Measurements from ENCODE around the gene CUX1.
"Not testable (repeated sequence)": the region's sequence is repeated elsewhere in the genome, so short reads cannot be mapped to it uniquely, and the experiment has no call there.

The CUX1 gene

DNA sequence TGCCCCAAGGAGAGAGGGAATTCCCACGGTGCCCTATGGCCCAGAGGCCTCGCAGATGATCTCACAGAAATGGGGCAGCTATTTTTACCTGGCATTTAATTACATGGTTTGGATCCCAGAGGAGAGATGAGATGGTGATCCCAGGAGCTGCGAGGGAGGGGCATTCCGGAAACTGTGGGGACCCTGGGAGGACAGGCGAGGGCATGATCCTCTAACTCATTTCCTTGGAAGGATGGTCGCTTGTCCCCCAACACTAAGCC, 478.7 kb downstream of the CUX1 start:
- Histone ChIP-seq H3K9ac (ENCODE audit: low read length) (no peak overlapping the region), H3K36me3 (ENCODE audit: control insufficient read depth, insufficient read depth, low read length) (no peaks in the 10 kb centered on the region), H3K4me1 (ENCODE audit: control insufficient read depth, insufficient read depth, low read length) (no peaks in the 10 kb centered on the region), H3K9me3 (ENCODE audit: control insufficient read depth, low read length) (no peaks in the 10 kb centered on the region), H3K4me3 (ENCODE audit: low read length) (no peak overlapping the region), H3K27me3 (ENCODE audit: control insufficient read depth, insufficient read depth, low read length) (peaks cover 8% of the 10 kb centered on the region)

DNA sequence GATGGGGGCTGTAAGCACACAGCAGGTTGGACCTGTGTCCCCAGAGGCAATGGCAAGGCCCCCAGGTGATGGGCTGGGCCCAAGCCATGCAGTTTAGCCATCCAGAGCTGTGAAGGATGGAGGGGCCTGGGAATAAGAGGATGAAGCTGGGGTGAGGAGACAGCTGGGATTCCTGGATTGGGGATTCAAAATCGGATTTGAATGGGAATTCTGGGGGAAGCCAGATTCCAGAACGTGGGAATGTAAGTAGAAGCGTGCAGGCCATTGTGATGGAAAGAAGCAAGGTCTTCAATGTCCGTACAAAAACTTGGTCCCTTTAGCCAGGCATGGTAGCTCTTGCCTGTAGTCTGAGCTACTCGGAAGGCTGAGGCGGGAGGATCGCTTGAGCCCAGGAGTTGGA, 479.1 kb downstream of the CUX1 start:
- H3K9ac ChIP-seq (ENCODE audit: low read length), result no peak overlapping the region
- H3K4me3 ChIP-seq (ENCODE audit: low read length), result no peak overlapping the region
- H3K4me1 ChIP-seq (ENCODE audit: control insufficient read depth, insufficient read depth, low read length), result no peaks in the 10 kb centered on the region
- H3K36me3 ChIP-seq (ENCODE audit: control insufficient read depth, insufficient read depth, low read length), result no peaks in the 10 kb centered on the region
- peaks cover 8% of the 10 kb centered on the region for H3K27me3 ChIP-seq (ENCODE audit: control insufficient read depth, insufficient read depth, low read length)
- H3K9me3 ChIP-seq (ENCODE audit: control insufficient read depth, low read length), result no peaks in the 10 kb centered on the region

DNA sequence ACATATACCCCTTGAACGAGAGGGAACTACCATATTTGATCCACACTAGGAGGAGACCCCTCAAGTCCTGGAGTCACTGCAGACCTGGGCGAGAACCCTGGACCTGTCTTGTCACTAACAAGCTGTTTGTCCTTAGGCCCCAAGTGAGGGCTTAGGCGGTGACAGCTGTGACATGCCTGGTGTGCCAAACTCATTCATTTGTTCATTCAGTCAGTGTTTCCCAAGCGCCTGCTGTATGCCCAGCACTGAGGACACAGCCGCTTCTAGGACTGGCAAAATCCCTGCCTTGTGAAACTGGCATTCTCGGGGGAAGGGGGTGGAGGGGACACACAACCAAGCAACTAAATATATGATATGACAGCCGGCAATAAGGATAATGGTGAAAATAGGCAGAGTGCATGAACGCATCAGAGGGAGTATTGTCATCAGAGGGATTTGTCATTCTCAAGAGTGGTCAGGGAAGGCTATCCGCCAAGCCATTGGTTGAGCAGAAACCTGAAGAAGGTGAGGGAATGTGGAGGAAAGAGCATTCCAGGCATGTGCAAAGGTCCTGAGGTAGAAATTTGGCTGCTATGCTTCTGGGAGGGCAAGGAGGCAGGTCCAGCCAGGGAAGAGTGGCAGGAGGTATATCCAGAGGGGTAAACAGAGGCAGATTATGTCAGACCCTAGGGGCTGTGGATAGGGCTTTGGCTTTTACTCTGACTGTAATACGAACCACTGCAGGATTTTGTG, 480.2 kb downstream of the CUX1 start:
- Histone ChIP-seq H3K9me3 (ENCODE audit: control insufficient read depth, low read length) (no peaks in the 10 kb centered on the region), H3K4me3 (ENCODE audit: low read length) (no peak overlapping the region), H3K9ac (ENCODE audit: low read length) (no peak overlapping the region), H3K4me1 (ENCODE audit: control insufficient read depth, insufficient read depth, low read length) (no peaks in the 10 kb centered on the region), H3K27me3 (ENCODE audit: control insufficient read depth, insufficient read depth, low read length) (peaks cover 8% of the 10 kb centered on the region), H3K36me3 (ENCODE audit: control insufficient read depth, insufficient read depth, low read length) (no peaks in the 10 kb centered on the region)

DNA sequence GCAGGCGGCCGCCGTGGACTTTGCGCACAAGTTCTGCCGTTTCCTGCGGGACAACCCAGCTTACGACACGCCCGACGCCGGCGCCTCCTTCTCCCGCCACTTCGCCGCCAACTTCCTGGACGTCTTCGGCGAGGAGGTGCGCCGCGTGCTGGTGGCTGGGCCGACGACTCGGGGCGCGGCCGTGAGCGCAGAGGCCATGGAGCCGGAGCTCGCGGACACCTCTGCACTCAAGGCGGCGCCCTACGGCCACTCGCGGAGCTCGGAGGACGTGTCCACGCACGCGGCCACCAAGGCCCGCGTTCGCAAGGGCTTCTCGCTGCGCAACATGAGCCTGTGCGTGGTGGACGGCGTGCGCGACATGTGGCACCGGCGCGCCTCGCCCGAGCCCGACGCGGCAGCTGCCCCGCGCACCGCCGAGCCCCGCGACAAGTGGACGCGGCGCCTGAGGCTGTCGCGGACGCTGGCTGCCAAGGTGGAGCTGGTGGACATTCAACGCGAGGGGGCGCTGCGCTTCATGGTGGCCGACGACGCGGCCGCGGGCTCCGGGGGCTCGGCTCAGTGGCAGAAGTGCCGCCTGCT, 483.3 kb downstream of the CUX1 start:
- Histone ChIP-seq H3K9ac (ENCODE audit: low read length) (no peak overlapping the region), H3K27me3 (ENCODE audit: control insufficient read depth, insufficient read depth, low read length) (peaks cover 4% of the 10 kb centered on the region), H3K36me3 (ENCODE audit: control insufficient read depth, insufficient read depth, low read length) (no peaks in the 10 kb centered on the region), H3K9me3 (ENCODE audit: control insufficient read depth, low read length) (no peaks in the 10 kb centered on the region), H3K4me3 (ENCODE audit: low read length) (no peak overlapping the region), H3K4me1 (ENCODE audit: control insufficient read depth, insufficient read depth, low read length) (no peaks in the 10 kb centered on the region)

DNA sequence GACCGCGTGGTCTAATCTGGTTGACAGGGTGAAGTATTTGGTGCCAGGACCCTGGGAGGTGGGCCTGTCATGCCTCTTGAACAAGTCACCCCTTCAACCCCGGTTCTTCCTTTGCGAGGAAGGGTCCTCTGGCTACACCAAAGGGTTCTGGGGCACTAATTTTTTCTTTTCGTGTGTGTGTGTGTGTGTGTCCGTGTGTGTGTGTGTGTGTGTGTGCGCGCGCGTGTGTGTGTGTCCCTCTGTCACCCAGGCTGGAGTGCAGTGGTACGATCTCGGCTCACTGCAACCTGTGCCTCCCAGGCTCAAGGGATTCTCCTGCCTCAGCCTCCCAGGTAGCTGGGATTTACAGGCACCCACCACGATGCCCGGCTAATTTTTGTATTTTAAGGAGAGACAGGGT, 483.9 kb downstream of the CUX1 start:
- H3K9ac ChIP-seq (ENCODE audit: low read length); H3K9me3 ChIP-seq (ENCODE audit: control insufficient read depth, low read length); H3K27me3 ChIP-seq (ENCODE audit: control insufficient read depth, insufficient read depth, low read length); H3K36me3 ChIP-seq (ENCODE audit: control insufficient read depth, insufficient read depth, low read length); H3K4me3 ChIP-seq (ENCODE audit: low read length); H3K4me1 ChIP-seq (ENCODE audit: control insufficient read depth, insufficient read depth, low read length): not testable (repeated sequence)

DNA sequence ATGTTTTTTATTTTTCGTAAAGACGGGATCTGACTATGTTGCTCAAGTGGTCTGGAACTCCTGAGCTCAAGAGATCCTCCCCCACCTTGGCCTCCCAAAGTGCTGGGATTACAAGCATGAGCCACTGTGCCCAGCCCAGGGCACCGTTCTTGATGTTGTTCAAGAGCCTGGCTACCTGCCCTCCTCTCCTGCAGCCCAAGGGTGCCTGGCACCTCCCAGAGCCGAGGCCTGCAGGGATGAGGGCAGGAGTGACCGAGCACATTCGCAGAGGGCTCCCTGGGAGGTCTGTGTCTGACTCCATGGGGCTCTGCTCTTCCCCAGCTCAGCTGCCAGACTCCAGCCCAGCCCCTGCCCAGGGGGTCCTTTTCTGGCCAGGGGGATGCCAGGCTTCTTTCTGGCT, 484.6 kb downstream of the CUX1 start:
- Histone ChIP-seq H3K36me3 (ENCODE audit: control insufficient read depth, insufficient read depth, low read length) (no peaks in the 10 kb centered on the region), H3K4me1 (ENCODE audit: control insufficient read depth, insufficient read depth, low read length) (peaks cover 7% of the 10 kb centered on the region), H3K4me3 (ENCODE audit: low read length) (no peak overlapping the region), H3K9ac (ENCODE audit: low read length) (no peak overlapping the region), H3K27me3 (ENCODE audit: control insufficient read depth, insufficient read depth, low read length) (peaks cover 4% of the 10 kb centered on the region), H3K9me3 (ENCODE audit: control insufficient read depth, low read length) (no peaks in the 10 kb centered on the region)

DNA sequence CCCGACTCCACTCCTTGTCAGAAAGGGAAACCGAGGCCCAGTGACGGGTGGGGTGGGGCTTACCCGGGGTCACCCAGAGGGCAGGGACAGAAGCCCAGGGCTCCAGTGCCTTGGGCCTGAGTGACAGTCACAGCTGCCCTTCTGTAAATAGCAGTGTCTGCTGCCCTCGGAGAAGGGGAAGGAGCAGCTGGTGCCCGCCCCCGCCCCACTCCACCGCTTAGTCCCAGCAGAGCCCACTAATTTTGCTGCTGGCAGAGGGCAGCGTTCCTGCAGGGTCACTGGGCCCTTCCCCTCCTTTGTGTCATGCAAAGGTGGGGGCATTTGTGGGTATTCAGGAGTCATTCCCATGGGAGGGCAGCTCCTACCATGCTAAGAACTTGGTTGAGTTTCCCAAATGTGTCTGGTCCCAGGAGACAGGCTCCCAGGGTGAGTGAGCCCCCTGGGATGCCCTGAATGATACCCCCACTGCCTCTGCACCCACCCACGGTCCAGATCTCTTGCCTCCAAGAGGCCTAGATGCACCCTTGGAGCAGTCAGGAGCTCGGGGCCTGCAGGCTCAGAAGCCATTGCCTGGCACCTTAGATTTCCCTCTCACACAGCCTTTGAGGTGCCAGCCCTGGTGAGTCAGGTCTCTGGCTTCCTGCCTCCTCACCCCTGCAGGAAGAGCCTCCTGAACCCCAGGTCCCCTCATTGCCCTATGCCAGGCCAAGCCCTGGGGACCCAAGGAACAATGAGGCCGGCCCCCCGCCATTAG, 486.4 kb downstream of the CUX1 start:
- H3K27me3 ChIP-seq (ENCODE audit: control insufficient read depth, insufficient read depth, low read length), result peaks cover 4% of the 10 kb centered on the region
- H3K36me3 ChIP-seq (ENCODE audit: control insufficient read depth, insufficient read depth, low read length), result no peaks in the 10 kb centered on the region
- no peak overlapping the region for H3K4me3 ChIP-seq (ENCODE audit: low read length)
- H3K4me1 ChIP-seq (ENCODE audit: control insufficient read depth, insufficient read depth, low read length), result peaks cover 12% of the 10 kb centered on the region
- no peaks in the 10 kb centered on the region for H3K9me3 ChIP-seq (ENCODE audit: control insufficient read depth, low read length)
- H3K9ac ChIP-seq (ENCODE audit: low read length), result no peak overlapping the region

DNA sequence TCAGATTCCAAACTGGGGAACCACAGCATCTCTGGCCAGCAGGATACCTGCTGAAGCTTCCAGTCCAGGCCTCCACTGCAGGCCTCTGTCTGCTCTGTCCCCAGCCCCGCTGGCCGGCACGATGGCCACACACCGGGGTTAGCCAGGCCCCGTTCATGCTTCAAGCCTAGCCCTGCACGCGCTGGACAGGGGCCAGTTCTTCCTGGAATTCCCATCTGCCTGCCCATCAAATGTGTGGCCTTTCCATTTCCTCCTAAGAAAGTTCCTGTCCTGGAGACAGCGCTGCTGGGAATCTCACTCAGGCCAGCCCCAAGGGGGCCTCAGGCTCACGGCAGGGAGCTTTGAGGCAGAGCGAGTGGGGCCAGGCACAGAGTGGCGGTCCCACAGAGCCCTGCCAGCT, 487.2 kb downstream of the CUX1 start:
- peaks cover 12% of the 10 kb centered on the region for H3K4me1 ChIP-seq (ENCODE audit: control insufficient read depth, insufficient read depth, low read length)
- no peaks in the 10 kb centered on the region for H3K9me3 ChIP-seq (ENCODE audit: control insufficient read depth, low read length)
- no peaks in the 10 kb centered on the region for H3K36me3 ChIP-seq (ENCODE audit: control insufficient read depth, insufficient read depth, low read length)
- H3K4me3 ChIP-seq (ENCODE audit: low read length), result no peak overlapping the region
- no peak overlapping the region for H3K9ac ChIP-seq (ENCODE audit: low read length)
- H3K27me3 ChIP-seq (ENCODE audit: control insufficient read depth, insufficient read depth, low read length), result peaks cover 4% of the 10 kb centered on the region

DNA sequence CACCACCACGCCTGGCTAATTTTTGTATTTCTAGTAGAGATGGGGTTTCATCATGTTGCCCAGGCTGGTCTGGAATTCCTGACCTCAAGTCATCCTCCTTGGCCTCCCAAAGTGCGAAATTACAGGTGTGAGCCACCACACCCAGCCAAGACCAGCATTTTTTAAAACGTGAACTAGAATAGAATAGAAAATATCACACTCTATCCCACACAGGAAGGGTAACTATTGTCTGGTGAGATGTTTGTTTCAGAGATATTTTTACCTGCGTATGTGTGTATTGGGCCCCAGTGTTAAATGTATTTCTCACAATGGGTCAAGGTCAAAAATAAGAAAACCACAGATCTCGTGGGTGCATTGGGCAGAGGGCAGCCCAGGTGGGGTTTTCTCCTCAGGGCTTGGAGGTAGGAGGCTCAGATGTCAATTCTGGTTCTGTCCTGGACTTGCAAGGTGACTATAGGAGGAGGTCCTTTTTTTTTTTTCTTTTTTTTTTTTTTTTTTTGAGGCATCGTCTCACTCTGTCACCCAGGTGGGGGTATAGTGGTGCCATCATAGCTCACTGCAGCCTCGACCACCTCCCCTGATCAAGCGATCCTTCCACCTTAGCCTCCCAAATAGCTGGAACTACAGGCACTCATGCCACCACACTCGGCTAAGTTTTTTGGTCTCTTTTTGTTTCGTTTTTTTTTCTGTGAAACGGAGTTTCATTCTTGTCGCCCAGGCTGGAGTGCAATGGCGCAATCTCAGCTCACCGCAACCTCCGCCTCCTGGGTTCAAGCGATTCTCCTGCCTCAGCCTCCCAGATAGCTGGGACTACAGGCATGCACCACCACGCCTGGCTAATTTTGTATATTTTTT, 488.2 kb downstream of the CUX1 start:
- no peaks in the 10 kb centered on the region for H3K9me3 ChIP-seq (ENCODE audit: control insufficient read depth, low read length)
- H3K4me1 ChIP-seq (ENCODE audit: control insufficient read depth, insufficient read depth, low read length), result peaks cover 12% of the 10 kb centered on the region
- no peak overlapping the region for H3K4me3 ChIP-seq (ENCODE audit: low read length)
- no peaks in the 10 kb centered on the region for H3K27me3 ChIP-seq (ENCODE audit: control insufficient read depth, insufficient read depth, low read length)
- no peak overlapping the region for H3K9ac ChIP-seq (ENCODE audit: low read length)
- H3K36me3 ChIP-seq (ENCODE audit: control insufficient read depth, insufficient read depth, low read length), result no peaks in the 10 kb centered on the region

DNA sequence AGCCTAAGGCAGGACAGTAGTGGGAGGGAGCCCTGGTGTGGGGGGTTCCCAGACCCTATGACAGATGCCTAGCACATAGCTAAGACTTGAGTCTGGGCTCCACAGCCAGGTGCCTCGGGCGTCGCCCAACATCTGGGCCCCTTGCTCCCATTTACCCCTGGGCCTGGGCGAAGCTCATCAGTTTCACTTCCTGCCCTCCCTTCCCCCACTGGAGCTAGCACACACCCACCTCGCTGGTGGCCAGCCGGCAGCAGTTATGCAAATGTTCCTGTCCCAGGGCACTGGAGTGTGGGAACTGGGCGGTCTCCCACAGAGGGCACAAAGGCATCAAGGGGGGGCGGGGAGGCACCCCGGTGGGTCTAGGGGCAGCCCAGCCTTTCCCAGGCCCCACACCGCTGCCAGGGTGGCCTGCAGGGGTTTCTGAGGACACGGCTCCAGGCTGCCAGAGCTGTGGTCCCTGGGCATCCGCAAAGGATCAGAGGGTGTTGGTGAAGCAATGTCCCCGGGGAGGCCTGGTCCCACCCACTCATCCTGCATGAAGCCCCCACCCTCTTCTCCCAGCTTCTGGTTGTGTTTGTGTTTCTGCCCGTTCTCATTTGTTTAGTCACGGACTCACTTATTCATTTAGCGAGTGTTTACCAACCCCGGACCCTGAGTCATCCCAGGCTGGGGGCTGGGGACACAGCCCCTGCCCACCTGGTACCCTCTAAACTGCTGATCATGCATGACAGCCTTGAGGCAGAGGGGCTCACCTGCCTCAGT, 489.7 kb downstream of the CUX1 start:
- Histone ChIP-seq H3K36me3 (ENCODE audit: control insufficient read depth, insufficient read depth, low read length) (no peaks in the 10 kb centered on the region), H3K4me1 (ENCODE audit: control insufficient read depth, insufficient read depth, low read length) (peaks cover 12% of the 10 kb centered on the region), H3K4me3 (ENCODE audit: low read length) (peak overlapping the region; percentile 50), H3K9me3 (ENCODE audit: control insufficient read depth, low read length) (no peaks in the 10 kb centered on the region), H3K9ac (ENCODE audit: low read length) (peak overlapping the region; percentile 56), H3K27me3 (ENCODE audit: control insufficient read depth, insufficient read depth, low read length) (no peaks in the 10 kb centered on the region)

DNA sequence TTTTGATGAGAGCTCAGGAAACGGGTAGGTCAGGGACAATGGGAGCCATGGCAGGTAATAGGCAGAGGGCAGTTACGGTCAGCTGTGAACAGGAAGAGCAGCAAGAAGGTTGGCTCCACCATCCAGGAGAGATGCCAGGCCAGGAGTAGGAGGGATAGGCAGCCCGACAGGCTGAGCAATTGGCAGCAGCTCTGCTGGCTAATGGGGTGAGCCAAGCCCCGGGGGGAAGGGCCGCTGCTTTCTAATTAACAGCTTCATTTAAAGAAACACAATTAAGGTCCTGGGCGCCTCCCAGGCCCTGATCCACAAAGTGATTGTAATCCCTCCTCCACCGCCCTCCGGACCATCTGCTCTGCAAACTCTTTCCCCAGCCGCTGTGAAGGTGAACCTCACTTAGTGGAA, 493.0 kb downstream of the CUX1 start:
- Histone ChIP-seq H3K36me3 (ENCODE audit: control insufficient read depth, insufficient read depth, low read length) (no peaks in the 10 kb centered on the region), H3K27me3 (ENCODE audit: control insufficient read depth, insufficient read depth, low read length) (no peaks in the 10 kb centered on the region), H3K9me3 (ENCODE audit: control insufficient read depth, low read length) (no peaks in the 10 kb centered on the region), H3K4me1 (ENCODE audit: control insufficient read depth, insufficient read depth, low read length) (peaks cover 12% of the 10 kb centered on the region), H3K4me3 (ENCODE audit: low read length) (no peak overlapping the region), H3K9ac (ENCODE audit: low read length) (no peak overlapping the region)
